VCaP (cell line): ENCODE results near the gene KLRD1.

Experiments used
- H3K27ac ChIP-seq: fragments of 450-650 bp; 2 replicates; pipeline ENCODE4 v1.5.1; 2017
- TF ChIP-seq, protein P1 (sequence below): fragments of 450-650 bp; conservative IDR thresholded peaks from 2 replicates; pipeline ENCODE4 v1.5.1; 2017; ENCODE audit warnings: mild to moderate bottlenecking, moderate library complexity

Gene KLRD1

DNA sequence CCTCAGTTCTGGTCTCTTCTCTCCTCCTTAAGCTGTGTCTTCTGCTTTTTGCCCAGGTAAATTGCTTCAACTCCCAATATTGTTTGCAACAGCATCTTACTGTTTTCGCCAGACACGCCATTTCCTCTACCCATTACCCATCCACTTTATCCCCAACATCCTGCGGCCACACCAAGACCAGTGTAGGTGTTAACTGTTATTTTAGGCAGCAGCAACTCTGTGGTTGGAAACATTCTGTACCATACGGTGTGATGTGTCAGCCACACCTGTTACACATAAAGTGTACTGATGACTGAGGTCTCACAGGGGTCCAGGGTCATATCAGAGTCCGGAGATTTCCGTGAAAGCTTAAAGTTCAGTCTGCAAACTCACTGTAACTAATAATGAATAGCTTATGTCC lies 21.8 kb upstream of the KLRD1 start:
- TF ChIP-seq, protein P1, sequence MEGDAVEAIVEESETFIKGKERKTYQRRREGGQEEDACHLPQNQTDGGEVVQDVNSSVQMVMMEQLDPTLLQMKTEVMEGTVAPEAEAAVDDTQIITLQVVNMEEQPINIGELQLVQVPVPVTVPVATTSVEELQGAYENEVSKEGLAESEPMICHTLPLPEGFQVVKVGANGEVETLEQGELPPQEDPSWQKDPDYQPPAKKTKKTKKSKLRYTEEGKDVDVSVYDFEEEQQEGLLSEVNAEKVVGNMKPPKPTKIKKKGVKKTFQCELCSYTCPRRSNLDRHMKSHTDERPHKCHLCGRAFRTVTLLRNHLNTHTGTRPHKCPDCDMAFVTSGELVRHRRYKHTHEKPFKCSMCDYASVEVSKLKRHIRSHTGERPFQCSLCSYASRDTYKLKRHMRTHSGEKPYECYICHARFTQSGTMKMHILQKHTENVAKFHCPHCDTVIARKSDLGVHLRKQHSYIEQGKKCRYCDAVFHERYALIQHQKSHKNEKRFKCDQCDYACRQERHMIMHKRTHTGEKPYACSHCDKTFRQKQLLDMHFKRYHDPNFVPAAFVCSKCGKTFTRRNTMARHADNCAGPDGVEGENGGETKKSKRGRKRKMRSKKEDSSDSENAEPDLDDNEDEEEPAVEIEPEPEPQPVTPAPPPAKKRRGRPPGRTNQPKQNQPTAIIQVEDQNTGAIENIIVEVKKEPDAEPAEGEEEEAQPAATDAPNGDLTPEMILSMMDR, result no peak
- no peak overlapping the region for H3K27ac ChIP-seq

DNA sequence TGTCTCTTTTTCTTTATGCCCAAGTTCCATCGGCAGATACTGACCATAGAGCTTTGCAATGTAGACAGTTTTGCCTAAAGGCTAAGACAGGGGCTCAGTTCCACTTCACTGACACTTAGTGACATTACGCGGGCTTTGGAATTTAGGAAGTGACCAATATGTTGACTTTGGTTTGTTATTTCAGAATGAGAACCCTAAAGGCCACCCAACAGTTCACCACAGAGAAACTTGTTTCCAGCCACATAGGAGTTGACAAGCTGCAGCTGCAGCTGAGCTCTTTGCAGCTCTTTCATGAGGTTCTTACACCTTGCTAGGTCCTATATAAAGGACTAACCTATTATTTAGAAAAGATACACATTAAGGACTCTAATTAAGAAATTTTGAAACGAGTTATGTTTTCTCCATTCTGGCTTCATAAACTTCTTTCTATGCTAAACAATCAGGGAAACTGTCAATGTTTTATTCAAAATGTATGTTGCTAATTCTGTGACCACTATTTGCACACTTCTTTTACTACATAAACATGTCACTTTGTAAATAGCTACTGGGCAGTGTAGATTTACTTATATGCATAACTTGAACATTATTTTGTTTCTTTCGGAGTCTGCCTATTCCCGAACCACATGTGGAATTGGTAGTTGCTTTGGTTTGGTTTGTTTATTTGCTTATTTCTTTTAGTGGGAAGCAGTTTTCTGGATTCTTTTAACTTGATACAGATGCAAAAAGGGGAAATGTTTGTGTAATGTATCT lies 18.5 kb upstream of the KLRD1 start:
- H3K27ac ChIP-seq, result no peak overlapping the region
- TF ChIP-seq, protein P1, result no peak

DNA sequence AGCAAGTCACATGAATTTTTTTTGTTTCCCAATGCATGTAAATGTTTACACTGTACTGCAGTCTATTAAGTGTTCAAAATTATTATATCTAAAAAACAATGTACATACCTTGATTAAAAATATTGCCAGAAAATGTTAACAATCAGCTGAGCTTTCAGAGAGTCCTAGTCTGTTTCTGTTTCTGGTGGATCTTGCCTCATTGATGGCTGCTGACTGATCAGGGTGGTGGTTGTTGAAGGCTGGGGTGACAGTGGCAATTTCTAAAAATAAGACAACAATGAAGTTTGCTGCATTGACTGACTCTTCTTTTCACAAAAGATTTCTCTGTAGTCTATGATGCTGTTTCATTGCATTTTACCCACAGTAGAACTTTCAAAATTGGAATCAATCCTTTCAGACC lies 16.6 kb upstream of the KLRD1 start:
- H3K27ac ChIP-seq, result no peak overlapping the region
- TF ChIP-seq, protein P1, result no peak

DNA sequence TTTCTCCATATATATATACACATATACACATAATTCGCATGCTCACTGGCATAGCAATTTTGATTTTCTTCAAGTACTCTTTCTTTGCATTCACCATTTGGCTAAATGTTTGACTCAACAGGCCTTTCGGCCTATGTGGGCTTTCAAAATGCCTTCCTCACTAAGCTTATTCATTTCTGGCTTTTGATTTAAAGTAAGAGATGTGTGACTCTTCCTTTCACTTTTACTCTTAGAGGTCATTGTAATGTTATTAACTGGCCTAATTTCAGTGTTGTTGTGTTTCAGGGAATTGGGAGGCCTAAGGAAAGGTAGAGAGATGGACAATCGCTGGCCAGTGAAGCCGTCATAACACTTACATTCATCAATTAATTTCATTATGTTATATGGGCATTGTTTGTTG lies 14.5 kb upstream of the KLRD1 start:
- no peak overlapping the region for H3K27ac ChIP-seq
- TF ChIP-seq, protein P1, result no peak

DNA sequence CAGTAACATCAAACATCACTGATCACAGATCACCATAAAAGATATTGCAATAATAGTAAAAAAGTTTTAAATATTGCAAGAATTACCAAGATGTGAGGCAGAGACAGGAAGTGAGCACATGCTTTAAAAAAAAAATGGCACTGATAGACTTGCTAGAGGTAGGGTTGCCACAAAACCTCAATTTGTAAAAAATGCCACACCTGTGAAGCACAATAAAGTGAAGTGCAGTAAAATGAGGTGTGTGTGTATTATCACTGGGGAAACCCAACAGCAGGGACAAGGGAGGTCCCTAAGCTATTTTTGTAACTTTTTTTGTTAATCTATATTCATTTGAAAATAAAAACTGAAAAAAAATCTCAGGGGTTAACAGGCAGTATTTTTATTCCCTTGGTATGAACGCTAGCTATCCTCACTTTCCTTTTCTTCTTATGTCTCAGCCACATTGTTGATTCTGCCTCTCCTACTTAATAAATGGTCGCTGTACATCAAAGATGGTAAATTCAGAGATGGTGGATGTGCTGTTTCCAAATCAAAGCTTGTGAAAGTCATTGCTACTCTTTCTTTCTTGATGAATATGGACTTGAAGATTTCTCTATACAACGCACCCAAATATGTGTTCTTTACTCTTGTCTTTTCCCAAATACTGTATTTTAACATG lies 14.0 kb upstream of the KLRD1 start:
- TF ChIP-seq, protein P1, result no peak
- no peak overlapping the region for H3K27ac ChIP-seq

DNA sequence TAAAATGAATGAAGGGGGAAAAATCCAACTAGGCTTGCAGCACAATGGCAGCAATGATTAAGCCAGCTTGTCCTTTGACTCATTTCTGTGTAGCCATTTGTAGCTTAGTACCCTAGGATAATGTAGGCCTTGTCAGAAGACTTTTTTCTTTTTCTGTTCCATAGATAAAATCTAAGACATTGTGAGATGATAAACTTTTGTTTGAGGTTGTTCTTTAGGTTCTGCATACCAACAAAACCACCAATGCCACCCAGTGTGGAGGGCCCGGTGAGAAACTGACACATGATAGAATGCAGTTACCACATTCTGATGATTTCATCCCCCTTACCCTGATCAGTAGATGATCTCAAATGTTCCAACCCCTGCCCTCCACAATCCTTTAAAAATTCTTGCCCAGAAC lies 6.6 kb upstream of the KLRD1 start:
- TF ChIP-seq, protein P1, result no peak
- H3K27ac ChIP-seq, result no peak overlapping the region

DNA sequence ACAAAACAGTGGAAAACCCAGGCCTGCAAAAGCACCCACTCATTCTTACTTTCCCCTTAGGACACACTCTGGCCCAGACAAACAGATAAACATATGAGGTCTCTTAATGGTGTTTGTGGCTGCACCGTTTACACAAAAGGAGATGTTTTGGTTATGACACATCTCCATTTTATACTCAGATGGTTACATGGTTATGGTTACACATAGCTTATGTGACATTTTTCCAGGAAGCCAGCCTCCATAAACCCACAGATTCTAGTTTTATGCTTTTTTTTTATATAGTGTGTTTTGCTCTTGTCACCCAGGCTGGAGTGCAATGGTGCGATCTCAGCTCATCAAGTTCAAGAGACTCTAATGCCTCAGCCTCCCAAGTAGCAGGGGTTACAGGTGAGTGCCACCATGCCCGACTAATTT lies 3.5 kb upstream of the KLRD1 start:
- TF ChIP-seq, protein P1, result no peak
- no peak overlapping the region for H3K27ac ChIP-seq
